CD1c-positive myeloid dendritic cell (primary cell): ENCODE measurements around the gene CHTF18.

Experiments used
- DNase-seq: peaks from one replicate; pipeline ENCODE4 v3.0.0-alpha.2; 2016; ENCODE audit errors: extremely low spot score

Gene CHTF18

DNA sequence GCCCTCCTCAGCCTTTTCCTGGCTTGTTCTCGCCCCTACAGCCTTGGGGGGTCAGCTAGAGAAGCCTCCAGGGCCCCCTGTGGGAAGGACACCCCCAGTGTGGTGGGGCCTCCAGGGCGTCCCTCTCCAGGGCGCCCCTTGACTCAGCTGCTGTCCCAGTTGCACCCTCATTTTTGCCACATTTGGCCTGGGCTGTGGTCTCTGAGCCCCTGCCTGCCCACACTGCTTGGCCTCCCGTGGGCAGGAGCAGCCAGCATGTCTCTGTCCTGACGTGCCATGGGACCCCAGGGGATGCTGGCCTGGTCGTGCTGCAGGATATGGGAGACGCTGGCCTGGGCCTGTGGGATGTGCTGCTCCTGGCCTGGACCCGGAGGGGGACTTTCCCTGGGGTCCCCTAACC lies 5.0 kb downstream of the CHTF18 start:
- DNase-seq, result no peak

DNA sequence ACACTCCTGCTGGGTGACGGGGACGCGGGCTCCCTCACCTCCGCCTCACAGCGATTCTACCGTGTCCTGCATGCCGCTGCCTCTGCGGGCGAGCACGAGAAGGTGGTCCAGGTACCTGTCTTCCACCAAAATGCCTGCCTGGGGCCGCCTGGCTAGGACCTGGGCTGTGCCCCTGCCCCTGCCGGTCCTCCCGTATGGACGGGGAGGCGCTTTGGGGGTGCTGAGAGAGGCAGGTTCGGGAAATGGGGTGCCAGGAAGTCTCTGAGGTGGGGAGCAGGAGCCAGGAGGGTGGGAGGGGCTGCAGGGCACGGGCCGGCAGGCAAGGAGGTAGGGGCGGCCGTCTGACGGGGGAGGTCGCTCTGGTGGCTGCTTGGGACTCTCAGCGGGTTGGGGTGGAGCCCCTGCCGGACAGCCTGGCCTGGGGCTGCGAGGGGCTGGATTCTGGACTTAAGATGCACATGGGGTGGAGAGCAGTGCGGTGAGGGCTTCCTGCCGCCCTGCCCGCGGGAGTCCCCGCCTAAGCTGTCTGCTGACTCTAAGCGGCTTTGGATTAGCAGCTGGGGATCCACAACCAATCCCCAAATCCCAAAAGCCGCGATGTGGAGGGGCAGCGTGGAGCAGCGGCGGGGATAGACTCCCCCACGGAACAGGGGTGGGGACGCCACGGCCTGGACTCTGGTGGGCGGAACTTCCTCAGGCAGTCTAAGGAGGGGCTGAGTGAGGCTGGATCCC lies 5.8 kb downstream of the CHTF18 start:
- no peak for DNase-seq

DNA sequence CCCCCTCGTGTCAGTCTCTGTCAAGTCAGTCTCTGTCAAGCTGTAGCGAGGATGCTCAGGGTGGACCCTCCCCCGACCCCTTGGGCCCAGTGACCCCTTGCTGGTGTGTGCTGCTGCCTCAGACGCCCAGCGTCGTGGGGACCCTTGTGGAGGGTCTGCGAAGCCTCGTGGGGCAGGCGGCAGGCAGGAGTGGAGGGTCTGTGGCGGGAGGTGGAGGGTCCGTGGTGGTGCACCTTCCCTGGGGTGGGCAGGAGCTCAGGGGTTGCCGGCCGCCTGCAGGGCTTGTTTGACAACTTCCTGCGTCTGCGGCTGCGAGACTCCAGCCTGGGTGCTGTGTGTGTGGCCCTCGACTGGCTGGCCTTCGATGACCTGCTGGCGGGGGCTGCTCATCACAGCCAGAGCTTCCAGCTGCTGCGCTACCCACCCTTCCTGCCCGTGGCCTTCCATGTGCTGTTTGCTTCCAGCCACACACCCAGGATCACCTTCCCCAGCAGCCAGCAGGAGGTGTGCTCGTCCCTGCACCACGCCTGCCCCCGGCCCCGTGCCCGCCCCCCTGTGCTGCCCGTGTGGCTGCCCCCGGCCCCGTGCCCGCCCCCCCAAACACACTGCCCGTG lies 6.5 kb downstream of the CHTF18 start:
- DNase-seq, result no peak

DNA sequence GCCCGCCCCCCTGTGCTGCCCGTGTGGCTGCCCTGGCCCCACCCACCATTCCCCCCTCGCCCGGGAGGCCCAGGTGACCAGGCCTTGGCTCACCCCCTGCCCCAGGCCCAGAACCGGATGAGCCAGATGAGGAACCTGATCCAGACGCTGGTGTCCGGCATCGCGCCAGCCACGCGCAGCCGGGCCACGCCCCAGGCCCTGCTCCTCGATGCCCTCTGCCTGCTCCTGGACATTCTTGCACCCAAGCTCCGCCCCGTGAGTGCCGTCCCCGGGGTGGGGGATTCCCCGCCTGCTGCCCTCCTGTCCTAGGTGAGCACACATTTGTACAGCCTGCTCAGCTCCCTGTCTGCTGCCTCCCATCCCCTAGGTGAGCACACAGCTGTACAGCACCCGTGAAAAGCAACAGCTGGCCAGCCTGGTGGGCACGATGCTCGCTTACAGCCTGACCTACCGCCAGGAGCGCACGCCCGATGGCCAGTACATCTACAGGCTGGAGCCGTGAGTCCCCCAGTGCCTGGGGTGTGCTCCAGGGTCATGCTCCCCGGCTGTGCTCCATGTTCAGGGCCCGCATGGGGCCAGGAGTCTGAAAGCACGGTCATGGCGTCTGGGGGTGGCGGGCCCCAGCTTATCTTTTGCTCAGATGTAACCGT lies 7.3 kb downstream of the CHTF18 start:
- no peak for DNase-seq

DNA sequence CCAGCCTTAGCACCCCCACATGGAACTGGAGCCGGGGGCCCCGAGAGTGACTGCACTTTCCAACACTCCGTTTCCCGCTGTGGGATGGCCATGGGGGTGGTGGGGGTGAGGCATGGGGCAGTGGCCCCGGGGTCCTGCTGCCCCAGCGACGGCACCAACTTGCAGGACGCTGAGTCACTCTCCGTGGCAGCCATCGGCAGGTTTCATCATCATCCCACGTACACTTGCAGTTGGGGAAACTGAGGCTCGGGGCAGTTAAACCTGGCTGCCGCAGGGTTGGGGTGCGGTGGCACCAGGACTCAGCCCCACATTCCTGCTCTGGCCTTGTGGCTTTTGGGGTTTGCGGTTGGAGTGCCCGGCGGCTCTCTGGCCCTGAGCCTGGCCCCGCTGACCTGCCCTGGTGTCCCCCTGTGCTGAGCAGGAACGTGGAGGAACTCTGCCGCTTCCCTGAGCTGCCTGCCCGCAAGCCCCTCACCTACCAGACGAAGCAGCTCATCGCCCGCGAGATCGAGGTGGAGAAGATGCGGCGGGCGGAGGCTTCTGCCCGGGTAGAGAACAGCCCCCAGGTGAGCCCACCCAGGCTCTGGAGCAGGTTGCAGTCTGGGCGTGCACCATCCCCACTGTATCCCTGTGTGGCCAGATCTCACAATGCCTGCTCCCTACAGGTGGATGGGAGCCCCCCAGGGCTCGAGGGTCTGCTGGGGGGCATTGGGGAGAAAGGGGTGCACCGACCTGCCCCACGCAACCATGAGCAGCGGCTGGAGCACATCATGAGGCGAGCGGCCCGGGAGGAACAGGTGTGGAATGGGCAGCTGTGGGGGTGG lies 8.1 kb downstream of the CHTF18 start:
- DNase-seq, result no peak

DNA sequence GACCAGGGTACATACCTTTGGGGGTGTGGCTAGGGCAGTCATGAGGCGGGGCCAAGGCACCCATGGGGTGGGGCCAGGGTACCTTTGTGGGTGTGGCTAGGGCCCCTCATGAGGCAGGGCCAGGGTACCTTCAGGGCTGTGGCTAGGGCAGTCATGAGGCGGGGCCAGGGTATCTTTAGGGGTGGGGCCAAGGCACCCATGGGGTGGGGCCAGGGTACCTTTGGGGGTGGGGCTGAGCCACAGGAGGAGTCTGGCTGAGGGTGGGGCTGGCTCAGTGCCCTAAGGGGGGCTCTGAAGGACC lies 8.7 kb downstream of the CHTF18 start:
- no peak for DNase-seq

DNA sequence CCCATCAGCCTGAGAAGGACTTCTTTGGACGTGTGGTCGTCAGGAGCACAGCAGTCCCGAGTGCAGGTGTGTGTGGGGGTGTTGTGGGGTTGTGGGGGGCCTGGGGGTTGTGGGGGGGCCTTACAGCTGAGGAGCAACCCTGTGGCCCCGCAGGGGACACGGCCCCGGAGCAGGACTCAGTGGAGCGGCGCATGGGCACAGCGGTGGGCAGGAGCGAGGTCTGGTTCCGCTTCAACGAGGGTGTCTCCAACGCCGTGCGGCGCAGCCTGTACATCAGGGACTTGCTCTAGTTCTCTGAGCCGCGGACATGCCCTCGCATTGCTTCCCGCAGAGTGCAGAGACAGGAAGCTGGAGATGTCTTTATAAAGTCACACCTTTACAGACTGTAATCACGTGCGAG lies 9.3 kb downstream of the CHTF18 start:
- DNase-seq, result no peak

DNA sequence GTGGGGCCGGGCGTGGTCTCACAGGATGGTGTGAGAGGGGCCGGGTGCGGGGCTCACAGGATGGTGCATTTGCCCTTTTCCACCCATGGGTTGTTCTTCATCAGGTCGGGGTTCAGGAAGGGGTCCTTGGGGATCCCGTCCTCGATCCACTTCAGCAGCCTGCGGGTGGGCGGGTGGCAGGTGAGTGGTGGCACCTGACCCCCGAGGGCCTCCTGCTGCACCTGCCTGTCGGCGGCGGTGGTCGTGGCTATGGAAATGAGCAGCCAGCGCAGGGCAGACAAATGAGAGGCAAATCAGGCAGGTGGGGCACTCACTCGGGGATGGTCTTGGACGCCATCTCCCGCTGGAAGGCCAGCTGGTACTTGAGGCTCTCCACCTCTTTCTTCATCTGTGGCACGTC lies 10.2 kb downstream of the CHTF18 start:
- DNase-seq, result no peak

DNA sequence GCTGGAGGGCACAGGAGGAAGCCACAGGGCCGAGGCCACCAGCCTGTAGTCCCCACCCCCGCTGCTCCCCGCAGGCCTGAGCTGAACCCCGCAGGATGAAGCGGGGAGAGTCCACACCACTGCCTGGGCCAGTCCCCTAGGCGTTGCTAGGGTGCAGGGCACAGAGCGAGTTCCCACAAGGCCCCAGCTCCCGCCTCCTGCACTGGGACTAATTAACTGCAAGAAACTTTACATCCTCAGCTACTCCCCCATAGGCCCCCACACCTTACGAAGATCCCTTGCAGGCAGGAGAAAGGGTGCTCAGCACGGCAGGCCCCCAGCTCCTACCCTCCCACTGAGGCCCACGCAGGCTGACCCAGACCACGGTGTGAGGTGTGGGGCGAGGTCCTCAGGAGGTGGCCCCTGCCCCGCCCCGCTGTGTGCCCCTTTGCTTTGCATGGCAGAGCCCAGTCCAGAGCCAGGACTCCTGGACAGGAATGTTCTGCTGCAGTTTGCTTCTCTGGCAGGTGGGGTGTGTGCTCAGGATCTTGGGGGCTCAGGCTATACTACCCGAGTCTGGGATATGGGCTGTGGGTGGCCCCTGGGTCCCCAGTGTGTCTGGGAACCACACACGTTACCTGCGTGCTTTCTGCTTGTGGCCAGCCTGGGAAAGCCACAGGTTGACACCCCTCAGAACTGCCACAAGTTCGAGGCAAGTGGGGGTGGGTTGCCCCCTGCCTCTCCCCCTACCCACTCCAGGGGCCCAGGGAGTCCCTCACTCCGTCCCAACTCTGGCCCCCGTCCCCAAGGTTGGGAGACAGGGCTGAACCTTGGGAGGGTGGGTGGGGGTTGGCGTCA lies 10.9 kb downstream of the CHTF18 start:
- DNase-seq, result no peak

DNA sequence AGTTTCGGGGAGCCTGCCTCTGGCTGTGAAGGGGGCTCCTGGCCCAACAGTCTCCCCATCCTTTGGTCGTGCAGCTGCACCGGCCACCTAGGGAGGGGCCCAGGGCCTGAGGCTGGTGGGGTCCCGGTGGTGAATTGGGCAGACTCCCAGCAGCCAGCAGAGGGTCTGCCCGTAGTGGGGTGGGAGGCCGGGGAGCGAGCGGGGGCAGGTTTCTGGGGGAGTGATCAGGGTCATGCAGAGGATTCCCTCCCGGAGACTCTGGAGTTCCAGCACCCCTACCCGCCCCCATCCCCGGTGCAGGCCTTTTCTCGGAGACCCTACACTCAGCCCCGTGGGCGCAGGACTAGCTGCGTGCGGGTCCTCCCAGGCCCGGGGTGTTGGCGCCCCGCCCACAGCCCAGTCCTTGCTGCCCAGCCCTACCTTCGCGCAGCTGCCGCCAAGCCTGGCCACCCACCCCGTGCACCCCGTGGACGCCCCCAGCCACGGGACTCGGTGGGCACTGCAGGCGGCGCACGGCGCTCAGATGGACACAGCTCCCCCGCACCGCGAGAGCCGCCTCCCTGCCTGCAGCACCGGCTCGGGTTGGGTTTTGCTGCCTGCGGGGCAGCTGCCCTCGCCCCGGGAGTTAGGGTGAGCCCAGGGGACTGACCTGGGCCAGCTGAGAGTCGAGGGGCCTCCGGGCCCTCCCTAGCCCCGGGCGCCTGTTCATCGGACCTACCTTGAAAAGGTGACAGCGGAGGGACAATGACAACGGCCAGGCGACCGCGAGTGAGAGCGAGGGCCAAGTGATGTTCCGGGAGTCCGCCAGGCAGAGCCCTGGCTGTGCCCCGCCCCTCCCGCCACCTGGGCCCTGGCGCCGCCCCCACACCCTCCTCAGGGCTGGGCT lies 11.8 kb downstream of the CHTF18 start, which contains the start of gene GNG13:
Gene GNG13 (minus strand): TSS at position 787 of the 886 bp plus-strand sequence. CDS start 1,657 bp downstream, outside the sequence.
- no peak for DNase-seq

DNA sequence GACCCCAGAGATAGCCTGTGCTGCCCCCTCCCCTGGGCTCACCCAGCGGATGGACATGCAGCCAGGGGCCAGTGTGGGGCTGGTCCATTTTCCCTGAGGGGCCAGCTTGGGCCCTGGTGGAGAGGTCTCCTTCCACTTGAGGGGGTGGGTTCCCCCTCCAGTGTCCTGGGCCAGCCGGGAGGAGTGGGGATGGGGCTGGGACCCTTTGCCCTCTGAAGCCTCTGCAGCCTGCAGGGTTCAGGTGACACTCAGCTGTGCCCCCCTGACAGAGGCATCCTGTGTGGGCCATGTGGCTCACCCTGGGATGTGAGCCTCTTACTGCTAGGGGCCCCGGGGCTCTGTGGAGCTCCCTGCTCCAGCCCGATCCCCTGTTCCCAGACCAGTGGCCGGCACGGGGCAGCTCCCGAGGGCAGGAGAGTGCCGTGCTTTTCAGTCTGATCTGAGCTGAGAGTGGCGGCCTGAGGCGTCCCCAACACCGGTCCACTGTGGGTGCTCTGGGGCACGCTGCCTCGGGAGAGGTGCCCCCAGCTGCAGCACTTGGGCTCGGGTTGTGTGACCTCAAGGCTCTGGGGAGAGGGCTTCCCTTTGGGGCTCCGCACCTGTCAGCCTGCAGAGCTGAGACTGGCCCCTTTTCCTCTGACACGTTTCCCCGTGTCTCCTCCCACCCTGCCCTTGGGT lies 12.6 kb downstream of the CHTF18 start:
- no peak for DNase-seq

DNA sequence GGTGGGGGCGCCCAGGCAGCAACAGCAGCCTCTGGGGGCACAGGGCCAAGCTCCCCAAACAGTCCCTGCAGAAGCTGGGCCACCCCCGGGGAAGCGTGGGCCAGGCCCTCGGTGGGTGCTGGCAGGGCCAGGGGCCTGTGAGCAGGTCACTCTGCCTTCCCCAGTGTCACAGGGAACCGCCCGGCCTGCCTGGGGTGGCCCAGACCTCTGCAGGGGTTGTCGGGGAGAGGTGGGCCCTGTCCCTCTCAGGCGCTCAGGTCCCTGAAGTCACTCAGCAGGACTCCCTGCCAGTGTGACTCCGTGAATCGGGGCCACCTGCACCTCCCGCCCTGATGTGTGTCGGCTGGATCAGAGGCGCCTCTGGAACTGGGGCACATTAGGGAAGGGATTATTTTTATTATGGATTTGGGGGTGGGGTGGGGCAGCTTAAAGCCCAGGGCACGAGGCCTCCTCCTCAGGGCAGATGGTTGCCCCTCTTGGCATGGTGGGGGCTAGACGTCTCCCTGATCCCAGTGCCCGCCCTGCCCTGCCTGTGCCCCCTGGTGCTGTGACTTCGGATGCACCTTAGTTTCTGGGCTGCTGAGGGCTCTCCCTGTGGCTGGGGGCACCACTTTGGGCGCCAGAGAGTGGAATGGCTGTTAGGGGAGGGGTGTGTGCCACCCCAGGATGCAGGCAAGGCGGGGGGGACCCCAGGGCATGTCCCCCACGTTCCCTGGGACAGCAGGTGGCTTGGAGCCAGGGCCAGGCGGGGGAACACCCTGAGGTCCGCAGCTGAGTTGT lies 13.4 kb downstream of the CHTF18 start:
- no peak for DNase-seq

DNA sequence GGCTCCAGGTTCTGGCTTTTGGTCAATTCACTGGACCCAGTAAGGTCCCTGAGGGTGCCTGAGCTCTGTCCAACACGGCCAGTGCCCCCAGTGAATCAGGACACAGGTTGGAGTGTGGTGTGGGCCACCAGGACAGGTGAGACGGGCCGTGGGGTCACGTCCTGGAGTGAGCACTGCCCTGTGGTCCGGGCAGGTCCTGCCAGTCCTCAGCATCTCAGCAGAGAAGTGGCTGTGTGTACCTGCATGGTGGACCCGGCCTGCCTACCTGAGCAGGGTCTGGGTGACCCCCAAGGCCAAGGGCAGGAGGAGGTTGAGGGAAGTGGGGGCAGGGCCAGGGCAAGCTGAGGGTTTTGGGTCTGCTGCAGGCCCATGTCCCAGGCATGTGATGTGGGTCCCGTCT lies 14.0 kb downstream of the CHTF18 start:
- no peak for DNase-seq

DNA sequence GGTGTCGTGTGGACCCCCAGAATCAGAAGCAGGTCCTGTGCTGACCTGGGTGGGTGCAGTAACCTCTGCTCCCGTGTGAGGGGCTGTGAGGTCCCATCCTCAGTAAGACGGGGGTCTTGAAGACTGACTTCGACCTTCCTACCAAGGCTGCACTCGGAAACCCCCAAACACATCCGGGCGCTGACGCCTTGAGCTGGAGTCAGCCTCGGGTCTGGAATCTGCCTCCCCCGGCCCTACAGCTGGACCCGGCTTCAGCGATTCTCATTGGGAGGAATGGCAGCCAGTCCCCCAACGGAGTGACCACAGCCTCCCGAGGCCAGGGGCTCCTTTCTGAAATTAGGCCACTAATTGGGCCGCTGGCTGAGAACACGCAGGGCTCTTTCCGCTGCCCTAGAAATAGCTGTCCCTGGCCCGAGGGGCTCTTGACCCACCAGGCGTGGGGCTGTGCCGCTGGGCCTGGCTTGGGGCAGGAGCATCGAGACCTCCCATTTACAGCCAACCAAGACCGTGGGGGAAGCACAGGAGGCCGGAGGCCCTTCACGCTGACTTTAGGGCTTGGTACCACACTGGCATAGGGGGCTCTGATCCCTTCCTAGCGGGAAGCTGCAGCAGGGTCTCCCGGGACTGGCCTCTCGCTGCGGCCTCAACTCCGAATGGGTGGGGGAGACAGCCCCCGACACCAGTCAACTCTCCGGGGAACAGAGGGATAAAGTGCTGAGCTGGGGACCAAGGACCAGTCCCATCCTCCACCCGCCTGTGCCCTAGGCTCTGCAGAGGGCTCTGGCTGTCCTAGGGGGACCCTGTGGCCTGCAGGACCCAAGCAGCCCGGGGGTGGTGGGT lies 14.7 kb downstream of the CHTF18 start:
- DNase-seq, result no peak

DNA sequence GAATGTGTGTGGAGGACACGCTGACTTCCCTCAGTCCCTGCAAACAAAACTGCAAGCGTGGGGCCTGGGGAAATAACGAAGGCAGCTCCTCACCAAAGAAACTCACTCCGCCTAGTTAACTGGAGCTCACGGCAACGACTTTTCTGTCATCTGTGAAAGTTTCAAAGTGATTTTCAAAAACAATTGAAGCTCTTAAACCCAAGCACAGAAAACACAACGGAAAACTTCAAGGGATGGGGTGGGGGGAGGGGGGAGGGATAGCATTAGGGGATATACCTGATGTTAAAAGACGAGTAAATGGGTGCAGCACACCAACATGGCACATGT lies 15.3 kb downstream of the CHTF18 start:
- DNase-seq, result no peak

DNA sequence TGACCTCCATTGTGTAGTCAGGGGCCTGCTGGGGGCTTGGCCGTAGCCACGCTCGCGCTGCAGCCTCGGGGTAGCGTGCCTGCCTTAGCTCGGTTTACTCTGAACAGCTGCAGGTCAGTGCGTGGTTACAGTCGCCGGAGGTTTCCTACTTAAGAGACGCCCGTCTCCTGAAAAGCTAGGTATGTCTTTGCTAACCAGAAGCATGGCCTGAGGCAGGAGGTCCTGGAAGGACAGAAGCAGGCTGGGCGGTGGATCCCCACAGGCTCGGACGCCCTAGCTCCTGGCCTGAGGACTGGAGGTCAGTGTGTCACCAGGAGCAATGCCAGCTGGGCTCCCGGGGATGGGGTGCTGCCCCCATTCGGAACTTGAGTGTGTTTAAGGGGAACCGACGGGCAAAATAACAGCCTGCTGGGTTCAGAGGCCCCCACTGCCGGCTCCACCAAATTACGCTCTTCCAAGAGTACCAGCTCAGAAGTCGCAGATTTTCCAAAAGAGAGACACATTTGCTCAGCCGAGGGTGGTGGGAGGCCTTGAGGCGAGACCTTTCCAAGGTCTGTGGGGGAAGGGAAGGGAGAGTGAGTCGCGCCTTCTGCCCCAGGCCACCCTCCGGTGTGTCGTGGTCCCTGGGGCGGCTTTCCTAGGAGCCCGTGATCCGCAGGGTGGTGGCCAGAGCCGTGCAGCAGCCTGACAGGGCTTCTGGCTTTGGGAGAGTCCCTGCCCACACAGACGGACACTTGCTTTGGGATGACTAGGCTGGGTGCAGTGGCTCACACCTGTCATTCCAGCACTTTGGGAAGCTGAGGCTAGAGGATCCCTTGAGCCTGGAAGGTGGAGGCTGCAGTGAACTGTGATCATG lies 16.0 kb downstream of the CHTF18 start:
- DNase-seq, result no peak

DNA sequence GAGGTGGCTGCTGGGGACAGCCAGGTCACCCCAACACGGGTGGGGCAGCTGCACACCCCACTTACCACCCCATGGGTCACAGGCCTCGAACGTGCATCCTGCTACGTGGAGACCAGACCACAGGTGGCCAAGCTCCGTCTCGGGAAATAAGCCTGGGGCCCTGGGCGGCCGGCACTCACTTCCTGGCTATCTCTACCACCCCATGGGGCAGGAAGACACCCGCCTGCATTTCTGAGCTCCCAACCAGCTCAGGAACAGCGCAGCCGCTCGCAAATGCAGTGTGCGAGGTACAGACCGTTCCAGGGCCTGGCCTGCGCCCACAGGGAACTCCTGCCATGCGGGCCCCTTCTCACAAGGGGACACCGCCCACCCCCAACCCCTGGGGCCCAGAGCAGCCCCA lies 17.1 kb downstream of the CHTF18 start:
- no peak for DNase-seq
